Testis (tissue), 2 donors: ENCODE results near the gene HNRNPA0.
"Not testable (repeated sequence)": the region's sequence is repeated elsewhere in the genome, so short reads cannot be mapped to it uniquely, and the experiment has no call there.

Source experiments
- CTCF ChIP-seq, 3 experiments: fragments of 450-650 bp in 2 of 3; fragments of 200-600 bp in 1 of 3; sonication (generic) in 1 of 3; IDR thresholded peaks; one replicate each; pipeline ENCODE4 v1.5.1; 2016 to 2019; ENCODE audit warnings: antibody characterized with exemption in 3 of 3, mild to moderate bottlenecking in 2 of 3, moderate library complexity in 1 of 3
- POLR2A ChIP-seq: fragments of 450-650 bp; IDR thresholded peaks from one replicate; pipeline ENCODE4 v1.6.1; 2017; ENCODE audit warnings: antibody characterized with exemption, mild to moderate bottlenecking, moderate library complexity

GRCh38 chr5:137767937-137768336, 13.8 kb upstream of the HNRNPA0 start:
- TF ChIP-seq CTCF (IDR thresholded peaks at IDR 0.05); POLR2A: not testable (repeated sequence)
